ENCODE measurements around the gene IFI44.

IFI44 gene

GRCh38 chr1:78652019-78652560 is 2.5 kb downstream of the IFI44 start:
- no peak for DNase-seq (ENCODE audit: low read depth in 3 of 3)

GRCh38 chr1:78658901-78659300 is 9.3 kb downstream of the IFI44 start:
- no peak for DNase-seq (ENCODE audit: low read depth in 3 of 3)

- no peak for DNase-seq (ENCODE audit: low read depth in 3 of 3)
Observed at GRCh38 chr1:78663923-78664322, 14.3 kb downstream of the IFI44 start.

- no peak for DNase-seq (ENCODE audit: low read depth in 3 of 3)
Observed at GRCh38 chr1:78664763-78665162, 15.1 kb downstream of the IFI44 start.

GRCh38 chr1:78665809-78666208 is 16.2 kb downstream of the IFI44 start:
- DNase-seq (ENCODE audit: low read depth in 3 of 3), result no peak

- DNase-seq (ENCODE audit: low read depth in 3 of 3), result no peak
Observed at GRCh38 chr1:78667939-78668338, 18.3 kb downstream of the IFI44 start.

- DNase-seq (ENCODE audit: low read depth in 3 of 3), result no peak
Observed at GRCh38 chr1:78668427-78668826, 18.8 kb downstream of the IFI44 start.

- no peak for DNase-seq (ENCODE audit: low read depth in 3 of 3)
Observed at GRCh38 chr1:78672428-78672827, 22.8 kb downstream of the IFI44 start.

GRCh38 chr1:78673120-78673519 is 23.5 kb downstream of the IFI44 start:
- no peak for DNase-seq (ENCODE audit: low read depth in 3 of 3)

- DNase-seq (ENCODE audit: low read depth in 3 of 3), result peak in 2 of 3 donors; percentile 35 to 56
Observed at GRCh38 chr1:78676347-78676982, 26.8 kb downstream of the IFI44 start.

- no peak for DNase-seq (ENCODE audit: low read depth in 3 of 3)
Observed at GRCh38 chr1:78676993-78677392, 27.4 kb downstream of the IFI44 start.

GRCh38 chr1:78677788-78678187 is 28.2 kb downstream of the IFI44 start:
- DNase-seq (ENCODE audit: low read depth in 3 of 3), result no peak

GRCh38 chr1:78678324-78678723 is 28.7 kb downstream of the IFI44 start:
- DNase-seq (ENCODE audit: low read depth in 3 of 3), result no peak

GRCh38 chr1:78681265-78681664 is 31.6 kb downstream of the IFI44 start:
- DNase-seq (ENCODE audit: low read depth in 3 of 3), result no peak

GRCh38 chr1:78682496-78682895 is 32.9 kb downstream of the IFI44 start:
- DNase-seq (ENCODE audit: low read depth in 3 of 3), result no peak

GRCh38 chr1:78683079-78683478 is 33.4 kb downstream of the IFI44 start:
- no peak for DNase-seq (ENCODE audit: low read depth in 3 of 3)

GRCh38 chr1:78687315-78687714 is 37.7 kb downstream of the IFI44 start:
- no peak for DNase-seq (ENCODE audit: low read depth in 3 of 3)

GRCh38 chr1:78687914-78688313 is 38.3 kb downstream of the IFI44 start:
- no peak for DNase-seq (ENCODE audit: low read depth in 3 of 3)

- DNase-seq (ENCODE audit: low read depth in 3 of 3), result no peak
Observed at GRCh38 chr1:78688697-78689096, 39.1 kb downstream of the IFI44 start.

GRCh38 chr1:78690516-78690915 is 40.9 kb downstream of the IFI44 start:
- no peak for DNase-seq (ENCODE audit: low read depth in 3 of 3)

GRCh38 chr1:78691995-78692747 is 42.5 kb downstream of the IFI44 start:
- no peak for DNase-seq (ENCODE audit: low read depth in 3 of 3)

GRCh38 chr1:78699813-78700212 is 50.2 kb downstream of the IFI44 start:
- no peak for DNase-seq (ENCODE audit: low read depth in 3 of 3)

- DNase-seq (ENCODE audit: low read depth in 3 of 3), result no peak
Observed at GRCh38 chr1:78702426-78702825, 52.8 kb downstream of the IFI44 start.
